GM18867 (cell line): ENCODE data around the gene RTN4.
"Not testable (repeated sequence)": the region's sequence is repeated elsewhere in the genome, so short reads cannot be mapped to it uniquely, and the experiment has no call there.

Source experiments
- ATAC-seq: cut with Tn5 transposase; IDR thresholded peaks from one replicate; pipeline ENCODE4 v1.9.1; 2021; ENCODE audit warnings: mild to moderate bottlenecking, moderate library complexity; ENCODE audit not compliant: unreplicated experiment

The RTN4 gene, protein sequence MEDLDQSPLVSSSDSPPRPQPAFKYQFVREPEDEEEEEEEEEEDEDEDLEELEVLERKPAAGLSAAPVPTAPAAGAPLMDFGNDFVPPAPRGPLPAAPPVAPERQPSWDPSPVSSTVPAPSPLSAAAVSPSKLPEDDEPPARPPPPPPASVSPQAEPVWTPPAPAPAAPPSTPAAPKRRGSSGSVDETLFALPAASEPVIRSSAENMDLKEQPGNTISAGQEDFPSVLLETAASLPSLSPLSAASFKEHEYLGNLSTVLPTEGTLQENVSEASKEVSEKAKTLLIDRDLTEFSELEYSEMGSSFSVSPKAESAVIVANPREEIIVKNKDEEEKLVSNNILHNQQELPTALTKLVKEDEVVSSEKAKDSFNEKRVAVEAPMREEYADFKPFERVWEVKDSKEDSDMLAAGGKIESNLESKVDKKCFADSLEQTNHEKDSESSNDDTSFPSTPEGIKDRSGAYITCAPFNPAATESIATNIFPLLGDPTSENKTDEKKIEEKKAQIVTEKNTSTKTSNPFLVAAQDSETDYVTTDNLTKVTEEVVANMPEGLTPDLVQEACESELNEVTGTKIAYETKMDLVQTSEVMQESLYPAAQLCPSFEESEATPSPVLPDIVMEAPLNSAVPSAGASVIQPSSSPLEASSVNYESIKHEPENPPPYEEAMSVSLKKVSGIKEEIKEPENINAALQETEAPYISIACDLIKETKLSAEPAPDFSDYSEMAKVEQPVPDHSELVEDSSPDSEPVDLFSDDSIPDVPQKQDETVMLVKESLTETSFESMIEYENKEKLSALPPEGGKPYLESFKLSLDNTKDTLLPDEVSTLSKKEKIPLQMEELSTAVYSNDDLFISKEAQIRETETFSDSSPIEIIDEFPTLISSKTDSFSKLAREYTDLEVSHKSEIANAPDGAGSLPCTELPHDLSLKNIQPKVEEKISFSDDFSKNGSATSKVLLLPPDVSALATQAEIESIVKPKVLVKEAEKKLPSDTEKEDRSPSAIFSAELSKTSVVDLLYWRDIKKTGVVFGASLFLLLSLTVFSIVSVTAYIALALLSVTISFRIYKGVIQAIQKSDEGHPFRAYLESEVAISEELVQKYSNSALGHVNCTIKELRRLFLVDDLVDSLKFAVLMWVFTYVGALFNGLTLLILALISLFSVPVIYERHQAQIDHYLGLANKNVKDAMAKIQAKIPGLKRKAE

DNA sequence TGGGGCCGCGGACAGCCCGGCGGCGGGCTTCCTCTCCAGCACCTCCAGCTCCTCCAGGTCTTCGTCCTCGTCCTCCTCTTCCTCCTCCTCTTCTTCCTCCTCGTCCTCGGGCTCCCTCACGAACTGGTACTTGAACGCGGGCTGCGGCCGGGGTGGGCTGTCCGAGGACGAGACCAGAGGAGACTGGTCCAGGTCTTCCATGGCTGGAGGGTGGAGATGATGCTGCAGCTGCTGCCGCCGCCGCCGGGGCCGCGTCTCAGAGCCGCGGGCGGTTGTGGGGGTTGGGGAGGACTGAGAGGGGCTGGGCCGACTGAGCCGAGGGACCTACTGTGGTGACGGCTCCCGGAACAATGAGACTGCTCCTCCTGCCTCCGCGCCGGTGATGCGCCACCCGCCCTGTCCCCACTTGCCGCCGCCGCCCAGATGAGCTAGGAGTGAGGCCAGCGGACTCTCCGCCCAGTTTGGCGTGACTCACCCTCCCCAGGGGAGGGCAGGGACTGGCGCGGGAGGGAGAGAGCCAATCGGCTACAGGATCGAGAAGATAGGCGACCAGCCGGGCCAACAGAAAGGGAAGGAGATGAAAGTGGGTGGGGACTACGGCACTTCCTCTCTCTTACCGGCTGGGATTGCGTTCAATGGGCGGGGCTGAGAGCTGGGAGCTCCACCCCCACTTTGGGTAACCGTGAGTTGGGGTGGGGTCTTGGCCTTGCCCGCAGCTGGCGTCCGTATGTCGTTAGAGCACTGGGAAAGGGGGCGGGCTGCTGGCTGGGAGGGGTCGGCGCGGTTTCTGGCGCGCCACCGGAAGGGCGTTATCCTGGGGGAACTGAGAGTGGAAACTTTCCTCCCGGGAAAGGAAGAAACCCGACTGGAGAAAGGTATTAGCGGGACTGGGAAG, at the start of gene RTN4:
TSS of gene RTN4 (minus strand) at position 352 of the 895 bp plus-strand sequence. CDS start at position 201, 151 bp downstream.
- peak; percentile 86 for ATAC-seq

DNA sequence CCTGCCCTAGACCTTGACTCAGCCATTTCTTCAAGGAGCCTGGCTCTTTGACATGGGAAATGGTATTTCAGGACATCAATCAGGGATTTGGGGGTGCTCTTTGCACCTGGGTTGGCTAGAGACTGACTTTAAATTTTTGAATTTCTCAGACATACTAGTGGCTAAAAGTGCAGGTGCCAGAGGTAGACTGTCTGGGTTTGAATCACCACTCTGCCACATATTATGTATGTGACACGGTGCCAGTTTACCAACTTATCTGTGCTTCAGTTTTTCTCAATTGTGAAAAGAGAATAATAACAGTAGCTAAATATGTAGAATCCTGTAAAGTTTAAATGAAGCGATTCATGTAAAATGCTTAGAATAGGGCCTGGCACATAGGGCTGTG, 49.2 kb upstream of the RTN4 start:
- no peak for ATAC-seq

DNA sequence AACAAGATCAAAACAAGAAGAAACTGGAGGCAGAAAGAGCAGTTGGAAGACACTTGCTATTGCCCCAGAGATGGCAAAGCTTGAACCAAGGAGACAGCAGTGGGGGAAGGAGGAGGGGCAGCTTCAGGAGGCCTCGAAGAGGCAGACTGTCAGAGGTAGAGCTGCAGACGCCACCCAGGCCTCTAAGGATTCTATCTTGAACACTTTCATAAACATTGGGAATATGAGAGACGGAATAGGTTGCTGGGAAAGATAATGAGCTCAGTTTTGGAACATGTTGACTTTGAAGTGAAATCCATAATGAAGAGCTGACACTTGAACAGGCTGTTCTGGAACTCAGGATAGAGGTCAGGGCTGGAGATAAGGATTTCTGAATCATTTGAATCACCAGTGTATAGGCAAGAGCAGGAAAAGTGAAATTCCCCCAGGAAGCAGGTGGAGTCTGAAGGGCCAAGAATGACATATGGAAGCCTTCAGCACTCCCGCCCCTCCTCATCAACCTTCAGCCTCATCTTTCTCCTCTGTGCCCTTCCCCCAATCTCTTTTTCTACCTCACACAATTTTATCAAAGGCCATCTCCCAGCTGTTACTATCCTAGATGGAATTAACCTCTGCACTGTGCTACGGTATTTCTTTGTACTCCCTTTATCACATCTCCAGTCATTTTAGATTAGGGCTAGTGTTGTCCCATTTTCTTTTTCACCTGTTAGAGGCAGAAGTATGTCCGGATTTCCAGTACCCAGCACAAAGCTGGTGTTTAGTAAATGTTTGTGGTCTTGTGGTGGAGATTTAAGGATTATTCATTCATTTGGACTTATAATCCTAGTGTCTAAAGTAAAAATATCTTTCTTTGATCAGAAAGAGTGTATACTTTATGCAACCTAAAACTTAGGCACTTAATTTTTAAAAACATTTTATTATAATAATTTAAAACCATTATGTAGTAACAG, 47.5 kb upstream of the RTN4 start:
- ATAC-seq: no peak

DNA sequence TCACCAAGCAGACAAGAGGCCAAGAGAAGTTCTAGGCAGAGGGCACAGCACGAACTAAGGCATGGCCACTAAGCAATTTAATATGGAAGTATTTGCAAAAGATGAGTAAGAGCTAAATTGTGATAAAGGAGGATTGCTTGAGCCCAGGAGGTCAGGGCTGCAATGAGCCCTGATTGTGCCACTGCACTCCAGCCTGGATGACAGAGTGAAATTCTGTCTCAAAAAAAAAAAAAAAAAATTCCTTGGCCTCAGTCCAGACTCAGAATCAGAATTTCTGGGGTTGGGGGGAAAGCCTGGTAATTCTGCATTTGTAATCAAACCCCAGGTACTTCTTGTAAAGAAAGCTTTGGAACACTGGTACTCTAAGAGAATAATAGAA, 46.8 kb upstream of the RTN4 start:
- ATAC-seq: no peak

DNA sequence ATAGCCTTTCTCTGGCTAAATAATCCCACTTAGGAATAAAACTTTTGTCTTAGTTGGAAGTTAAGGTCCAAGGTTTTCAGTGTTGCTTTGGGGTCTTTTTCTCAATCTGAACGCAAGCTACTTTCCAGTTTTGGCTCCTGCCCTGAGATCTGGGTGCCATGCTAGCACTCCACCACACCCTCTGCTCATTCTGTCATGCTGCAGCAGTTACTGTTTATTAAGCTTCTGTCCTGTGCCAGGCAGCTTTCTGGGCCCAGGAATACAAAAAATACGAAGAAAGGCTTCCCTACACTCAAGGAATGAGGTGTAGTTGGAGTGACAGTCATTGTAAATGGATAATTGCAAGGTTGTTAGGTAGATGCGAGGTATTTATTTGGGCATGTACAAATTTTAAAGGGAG, 46.3 kb upstream of the RTN4 start:
- no peak for ATAC-seq

DNA sequence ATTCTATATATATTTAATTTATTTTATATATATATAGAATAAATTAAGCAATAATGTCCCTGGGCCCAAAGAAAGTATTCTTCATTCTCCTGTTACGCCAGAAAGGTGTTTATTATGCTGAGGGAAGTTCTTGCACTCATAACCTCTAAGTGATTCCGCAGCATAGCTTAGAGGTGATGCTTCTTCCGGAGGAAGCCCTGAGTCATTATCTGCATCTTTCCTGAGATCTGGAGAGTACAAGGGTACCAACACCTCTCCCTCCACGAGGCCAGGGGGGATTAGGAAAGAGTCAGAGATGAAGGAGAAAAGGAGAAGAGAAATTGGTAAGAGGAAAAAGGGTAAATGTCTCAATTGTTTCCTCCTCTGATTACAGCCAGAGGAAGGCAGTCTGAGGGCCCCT, 43.1 kb upstream of the RTN4 start:
- no peak for ATAC-seq

DNA sequence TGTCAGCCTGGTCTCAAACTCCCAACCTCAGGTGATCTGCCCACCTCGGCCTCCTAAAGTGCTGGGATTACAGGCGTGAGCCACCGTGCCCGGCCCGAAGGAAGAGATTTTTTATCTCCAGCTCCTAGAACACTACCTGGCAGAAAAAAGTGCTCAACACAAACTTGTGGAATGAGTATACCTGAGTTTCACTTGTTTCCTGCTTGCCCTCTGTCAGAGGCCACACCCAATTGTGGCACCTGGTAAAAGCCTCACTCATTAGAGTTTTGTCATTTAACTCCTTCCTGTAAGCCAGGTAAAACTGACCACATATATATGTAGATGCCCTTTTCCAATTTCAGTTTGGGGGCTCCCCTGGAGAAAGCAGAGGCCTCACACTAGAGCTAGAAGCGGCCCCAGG, 42.2 kb upstream of the RTN4 start:
- ATAC-seq: no peak

DNA sequence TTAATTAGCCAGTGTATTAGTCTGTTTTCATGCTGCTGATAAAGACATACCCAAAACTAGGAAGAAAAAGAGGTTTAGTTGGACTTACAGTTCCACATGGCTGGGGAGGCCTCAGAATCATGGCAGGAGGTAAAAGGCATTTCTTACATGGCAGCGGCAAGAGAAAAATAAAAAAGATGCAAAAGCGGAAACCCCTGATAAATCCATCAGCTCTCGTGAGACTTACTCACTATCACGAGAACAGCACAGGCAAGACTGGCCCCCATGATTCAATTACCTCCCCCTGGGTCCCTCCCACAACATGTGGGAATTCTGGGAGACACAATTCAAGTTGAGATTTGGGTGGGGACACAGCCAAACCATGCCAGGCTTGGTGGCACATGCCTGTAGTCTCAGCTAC, 41.4 kb upstream of the RTN4 start:
- not testable (repeated sequence) for ATAC-seq

DNA sequence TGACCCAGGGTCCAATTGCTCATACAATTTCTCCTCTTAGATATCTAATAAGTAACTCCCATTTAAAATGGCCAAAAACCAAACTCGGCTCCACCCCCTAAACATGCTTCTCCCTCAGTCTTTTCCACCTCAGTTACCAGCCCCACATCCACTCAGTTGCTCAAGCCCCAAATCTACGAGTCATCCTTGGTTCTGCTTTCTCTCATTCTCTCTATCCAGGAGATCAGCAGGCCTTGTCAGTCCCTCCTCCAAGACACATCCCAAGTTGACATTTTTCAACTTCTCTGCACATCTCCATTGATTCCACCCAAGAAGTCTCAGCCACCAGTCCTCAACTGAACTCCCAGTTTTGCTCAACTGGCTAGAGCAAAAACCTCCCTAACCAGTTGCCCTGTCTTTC, 40.5 kb upstream of the RTN4 start:
- ATAC-seq: no peak

DNA sequence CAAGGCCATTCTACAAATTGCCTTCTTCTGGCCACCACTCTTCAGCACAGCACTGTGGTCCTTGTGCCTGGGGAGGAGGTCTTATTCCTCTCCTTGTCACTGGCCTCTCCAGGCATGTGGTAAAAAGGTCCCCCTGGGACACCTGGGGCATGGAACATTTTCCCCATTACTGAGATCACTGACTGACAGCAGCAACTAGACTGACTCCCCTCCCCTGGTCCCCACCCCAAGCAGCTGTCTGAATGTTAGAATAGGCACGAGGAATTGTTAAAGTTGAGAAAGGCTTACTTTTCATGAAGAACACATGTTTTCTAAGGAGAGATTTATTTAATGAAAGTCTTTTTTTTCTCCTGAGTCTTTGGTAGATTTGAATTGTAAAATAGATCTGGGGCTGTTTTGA, 39.5 kb upstream of the RTN4 start:
- no peak for ATAC-seq

DNA sequence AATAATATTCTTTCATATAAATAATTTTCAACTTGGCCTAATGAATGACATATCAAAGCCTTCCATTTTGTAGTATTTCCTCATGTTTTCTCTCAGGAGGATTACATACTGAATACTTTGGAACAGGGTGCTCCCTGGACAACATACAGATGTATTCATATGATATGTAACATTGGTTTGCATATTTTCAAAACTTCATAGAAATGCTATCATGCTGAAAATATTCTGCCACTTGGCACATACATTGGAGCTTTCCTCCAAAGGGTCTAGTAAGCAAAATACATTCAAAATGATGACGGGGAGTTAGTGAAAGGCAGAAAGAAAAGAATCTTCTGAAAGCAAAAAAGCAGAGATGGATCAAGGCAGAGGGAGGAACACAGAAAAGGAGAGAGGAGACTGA, 38.1 kb upstream of the RTN4 start:
- ATAC-seq: no peak

DNA sequence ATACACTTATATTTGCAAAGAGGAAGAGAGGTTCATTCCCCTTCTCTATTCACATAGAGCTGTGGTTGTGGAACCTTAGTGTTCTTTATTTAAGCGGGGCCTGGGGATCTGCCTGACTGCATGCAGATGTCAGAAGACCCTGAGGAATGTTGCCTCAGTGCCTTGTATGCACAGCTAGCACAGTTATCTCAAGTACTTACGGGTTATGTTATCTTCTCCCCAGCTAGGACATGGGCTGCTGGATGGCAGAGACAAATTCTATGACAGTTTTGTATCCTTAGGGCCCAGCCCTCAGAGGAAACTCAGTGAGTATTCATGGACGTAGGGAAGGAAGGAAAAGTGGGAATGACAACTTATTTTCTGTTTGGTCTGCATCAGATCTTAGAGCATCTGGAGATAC, 37.7 kb upstream of the RTN4 start:
- no peak for ATAC-seq

DNA sequence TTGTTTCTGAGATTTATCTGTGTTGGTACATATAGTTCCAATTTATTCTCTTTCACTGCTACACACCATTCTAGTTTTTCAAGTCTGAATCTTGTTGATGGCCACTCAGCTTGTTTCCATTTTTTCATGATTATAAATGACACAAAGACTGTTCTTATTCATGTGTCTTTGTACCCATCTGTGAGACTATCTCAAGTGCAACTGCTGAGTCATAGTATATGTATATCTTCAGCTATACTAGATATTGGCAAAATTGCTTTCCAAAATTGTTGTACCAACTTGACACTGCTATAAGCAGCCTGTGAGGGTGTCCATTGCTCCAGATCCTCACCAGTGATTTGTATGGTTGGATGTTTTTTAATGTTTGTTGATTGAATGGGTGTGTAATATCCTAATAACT, 37.2 kb upstream of the RTN4 start:
- no peak for ATAC-seq

DNA sequence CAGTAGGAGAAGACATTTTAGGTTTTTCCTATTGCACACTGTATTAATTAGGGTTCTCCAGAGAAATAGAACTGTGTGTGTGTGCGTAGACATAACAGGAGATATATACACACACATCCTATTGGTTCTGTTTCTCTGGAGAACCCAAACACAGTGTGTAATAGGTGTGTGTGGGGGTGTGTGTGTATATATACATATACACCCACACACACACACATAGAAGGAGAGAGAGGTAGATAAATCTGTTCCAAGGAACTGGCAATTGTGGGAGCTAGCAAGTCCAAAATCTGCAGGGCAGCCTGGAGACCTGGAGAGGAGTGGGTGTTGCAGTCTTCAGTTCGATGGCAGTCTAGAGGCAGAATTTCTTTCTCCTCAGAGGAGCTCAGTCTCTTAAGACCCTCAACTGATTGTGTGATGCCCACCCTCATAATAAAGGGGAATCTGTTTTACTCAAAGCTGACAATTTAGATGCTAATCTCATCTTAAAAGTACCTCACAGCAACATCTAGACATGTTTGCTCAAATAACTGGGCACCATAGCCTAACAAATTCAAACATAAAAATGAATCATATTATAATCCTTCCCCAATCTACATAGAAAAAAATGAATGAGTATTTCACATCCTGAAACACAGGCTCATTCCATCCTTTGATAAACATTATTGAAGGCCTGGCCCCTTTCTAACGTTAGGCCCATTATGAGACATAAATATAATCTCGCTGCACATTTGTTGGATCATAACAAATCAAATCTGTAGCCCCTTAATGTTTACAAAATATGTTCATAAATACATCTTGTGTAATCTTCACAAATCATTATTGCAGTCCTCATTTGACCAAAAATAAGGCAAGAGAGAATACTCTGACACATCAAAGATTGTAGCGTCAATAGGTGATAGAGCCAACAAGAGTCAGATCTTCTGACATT, 35.1 kb upstream of the RTN4 start:
- ATAC-seq: no peak

DNA sequence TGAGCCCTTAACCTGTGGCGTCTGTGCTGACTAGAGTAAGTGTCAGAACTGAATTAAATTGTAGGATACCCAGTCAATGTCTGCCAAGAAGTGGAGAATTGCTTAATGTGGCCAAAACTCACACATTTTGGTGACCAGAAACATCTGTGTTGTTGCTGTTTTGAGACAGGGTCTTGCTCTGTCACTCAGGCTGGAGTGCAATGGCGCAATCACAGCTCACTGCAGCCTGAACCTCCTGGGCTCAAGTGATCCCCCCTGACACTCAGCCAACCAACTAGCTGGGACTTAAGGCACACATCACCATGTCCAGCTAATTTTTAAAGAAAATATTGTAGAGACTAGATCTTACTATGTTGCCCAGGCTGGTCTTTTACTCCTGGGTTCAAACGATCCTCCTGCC, 34.4 kb upstream of the RTN4 start:
- no peak for ATAC-seq

DNA sequence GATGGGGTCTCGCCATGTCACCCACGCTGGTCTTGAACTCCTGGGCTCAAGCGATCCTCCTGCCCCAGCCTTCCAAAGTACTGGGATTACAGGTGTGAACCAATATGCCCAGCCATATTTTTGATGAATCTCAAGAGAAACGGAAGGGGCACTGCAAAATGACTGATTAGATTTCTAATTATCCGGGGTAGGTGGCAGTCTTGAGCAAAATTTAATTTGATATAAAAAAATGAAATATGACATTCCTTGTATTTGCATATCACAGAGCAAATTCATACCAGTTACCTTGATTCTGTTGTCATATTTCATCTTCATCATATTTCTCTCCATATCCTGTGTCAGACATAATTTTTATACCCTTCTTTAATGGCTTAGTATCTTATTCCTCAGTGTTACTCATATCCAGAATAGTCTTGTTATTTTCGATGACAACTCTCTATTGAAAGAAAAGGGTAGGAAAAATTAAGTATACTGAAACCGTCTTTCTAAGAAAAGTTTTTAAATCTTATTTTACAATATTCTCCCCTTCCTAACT, 30.0 kb upstream of the RTN4 start:
- no peak for ATAC-seq

DNA sequence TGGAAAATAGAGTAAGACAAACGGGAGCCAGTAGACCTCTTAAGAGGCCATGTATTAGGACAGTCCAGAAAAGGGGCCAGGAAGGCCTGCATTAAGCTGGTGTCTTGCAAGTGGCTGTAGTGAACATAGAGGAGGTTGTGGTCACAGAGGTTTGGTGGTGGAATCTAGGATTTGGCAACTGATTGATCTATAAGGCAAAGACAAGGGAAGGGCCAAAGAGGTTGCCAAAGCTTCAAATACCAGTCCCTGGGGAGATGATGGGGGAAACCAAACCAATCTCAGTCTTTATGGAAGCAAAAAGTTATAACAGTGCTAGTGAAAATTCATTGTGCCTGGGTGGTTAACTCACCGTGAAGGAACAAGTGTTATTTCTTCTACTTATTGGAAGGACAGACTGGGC, 28.7 kb upstream of the RTN4 start:
- ATAC-seq: no peak

DNA sequence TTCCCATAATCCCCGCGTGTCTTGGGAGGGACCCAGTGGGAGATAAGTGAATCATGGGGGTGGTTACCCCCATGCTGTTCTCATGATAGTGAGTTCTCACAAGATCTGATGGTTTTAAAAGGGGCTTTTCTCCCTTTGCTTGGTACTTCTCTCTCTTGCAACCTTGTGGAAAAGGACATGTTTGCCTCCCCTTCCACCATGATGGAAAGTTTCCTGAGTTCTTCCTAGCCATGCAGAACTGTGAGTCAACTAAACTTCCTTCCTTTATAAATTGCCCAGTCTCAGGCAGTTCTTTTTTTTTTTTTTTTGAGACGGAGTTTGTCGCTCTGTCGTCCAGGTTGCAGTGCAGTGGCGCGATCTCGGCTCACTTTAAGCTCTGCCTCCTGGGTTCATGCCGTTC, 26.5 kb upstream of the RTN4 start:
- no peak for ATAC-seq
